ENCODE data around the gene RAP1GDS1. TPM values are rescaled to one million over a fixed set of nuclear protein-coding genes. Genes with fewer than 3 reads are reported as not detected.

RAP1GDS1 gene
- total RNA-seq, 1 experiment from 2014 or later: 141 TPM

DNA sequence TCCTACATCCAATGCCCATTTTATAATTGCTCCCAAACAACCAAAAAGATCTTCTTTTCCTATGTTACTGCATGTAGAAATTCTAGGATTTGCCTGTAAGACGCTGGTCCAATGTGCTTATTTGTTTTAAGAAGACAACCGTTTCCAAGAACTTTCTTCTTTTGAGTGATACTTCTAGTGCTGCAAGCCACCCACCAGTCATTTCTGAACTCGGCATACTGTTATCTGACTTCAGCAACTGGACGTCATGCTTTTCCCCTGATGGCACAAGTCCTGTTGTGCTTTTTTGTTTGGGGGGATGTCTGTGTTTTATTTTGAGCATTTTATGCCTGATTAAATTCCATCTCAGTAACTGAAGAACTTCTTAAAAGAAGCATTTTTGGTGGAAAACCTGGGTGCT is 16.0 kb upstream of the RAP1GDS1 start:
- H3K79me2 ChIP-seq (ENCODE audit: low read length): no peaks in the 10 kb centered on the region
- no peak for DNase-seq
- no peak overlapping the region for H3K4me3 ChIP-seq (ENCODE audit: low read length)
- no peak overlapping the region for H3K27ac ChIP-seq (ENCODE audit: low read length)
- no peak overlapping the region for H2AFZ ChIP-seq (ENCODE audit: low read length)
- no peak overlapping the region for H3K4me2 ChIP-seq (ENCODE audit: low read depth, low read length, poor library complexity, severe bottlenecking)
- no peaks in the 10 kb centered on the region for H4K20me1 ChIP-seq (ENCODE audit: insufficient read depth, low read depth, low read length)
- no peaks in the 10 kb centered on the region for H3K9me2 ChIP-seq (replicated peaks; ENCODE audit: insufficient read depth, low read length)
- H3K27me3 ChIP-seq (ENCODE audit: low read length): no peaks in the 10 kb centered on the region
- no peaks in the 10 kb centered on the region for H3K9me3 ChIP-seq (ENCODE audit: low read length)
- H3K9ac ChIP-seq (ENCODE audit: low read length): no peak overlapping the region
- no peaks in the 10 kb centered on the region for H3K36me3 ChIP-seq (ENCODE audit: insufficient read depth, low read length)
- H3K4me1 ChIP-seq (ENCODE audit: low read length): no peaks in the 10 kb centered on the region

DNA sequence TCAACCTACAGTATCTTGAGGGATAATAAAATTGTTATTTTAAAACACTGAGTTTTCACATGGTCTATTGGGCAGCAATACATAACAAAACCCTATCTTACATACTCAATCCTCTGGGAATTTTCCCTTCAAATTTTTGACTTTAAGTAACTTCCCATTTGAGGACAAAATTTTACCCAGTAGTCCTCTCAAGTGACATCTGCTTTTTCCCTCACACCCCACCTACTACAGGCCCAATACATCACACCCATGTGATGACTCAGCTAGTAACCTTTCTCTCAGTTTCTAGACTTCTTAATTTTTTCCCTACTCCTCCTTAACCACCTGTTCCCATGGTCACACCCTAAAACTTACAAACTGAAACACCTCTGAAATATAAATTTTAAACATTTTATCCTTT is 12.2 kb upstream of the RAP1GDS1 start:
- Histone ChIP-seq H4K20me1 (ENCODE audit: insufficient read depth, low read depth, low read length) (no peaks in the 10 kb centered on the region), H3K9me3 (ENCODE audit: low read length) (no peaks in the 10 kb centered on the region), H3K4me1 (ENCODE audit: low read length) (no peaks in the 10 kb centered on the region), H3K36me3 (ENCODE audit: insufficient read depth, low read length) (no peaks in the 10 kb centered on the region), H3K4me2 (ENCODE audit: low read depth, low read length, poor library complexity, severe bottlenecking) (no peak overlapping the region), H3K4me3 (ENCODE audit: low read length) (no peak overlapping the region), H2AFZ (ENCODE audit: low read length) (no peak overlapping the region), H3K9me2 (replicated peaks; ENCODE audit: insufficient read depth, low read length) (no peaks in the 10 kb centered on the region), H3K79me2 (ENCODE audit: low read length) (no peaks in the 10 kb centered on the region), H3K27me3 (ENCODE audit: low read length) (no peaks in the 10 kb centered on the region), H3K27ac (ENCODE audit: low read length) (no peak overlapping the region), H3K9ac (ENCODE audit: low read length) (no peak overlapping the region)
- no peak for DNase-seq

DNA sequence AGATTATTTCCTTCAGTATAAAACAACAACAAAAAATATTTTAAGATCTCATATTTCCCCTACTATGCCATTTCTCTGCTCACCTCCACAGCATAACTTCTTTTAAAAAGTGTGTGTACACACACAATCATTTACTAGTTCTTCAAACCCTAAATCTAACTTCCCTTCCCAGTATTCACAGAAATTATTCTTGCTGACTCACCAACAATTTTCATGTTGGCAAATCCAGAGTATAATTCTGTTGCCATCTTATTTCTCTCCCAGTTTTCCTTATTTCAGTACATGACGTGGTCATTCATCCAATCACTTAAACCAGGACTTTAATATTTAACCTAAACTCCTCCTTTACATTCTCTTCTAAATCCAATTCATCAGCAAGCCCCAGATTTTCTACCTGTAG is 11.4 kb upstream of the RAP1GDS1 start:
- Histone ChIP-seq H3K9me2 (replicated peaks; ENCODE audit: insufficient read depth, low read length) (no peaks in the 10 kb centered on the region), H3K36me3 (ENCODE audit: insufficient read depth, low read length) (no peaks in the 10 kb centered on the region)
- DNase-seq: no peak

DNA sequence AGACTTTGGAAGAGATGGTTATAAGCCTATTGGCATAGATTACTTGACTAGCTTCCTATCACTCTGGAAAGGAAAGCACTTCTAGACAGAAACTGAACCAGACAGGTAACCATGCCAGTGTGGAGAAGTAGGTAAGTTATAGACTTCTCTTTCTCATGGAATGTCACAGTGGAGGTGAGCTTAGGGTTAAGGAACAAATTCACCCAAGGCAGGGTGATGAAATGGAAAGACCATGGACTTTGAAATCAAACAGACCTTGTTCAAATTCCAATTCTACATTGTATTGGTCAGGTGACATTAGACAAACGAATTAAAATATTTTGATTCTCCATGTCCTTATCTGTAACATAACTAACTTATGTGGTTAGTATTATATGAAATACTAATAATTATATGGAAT is 7.7 kb upstream of the RAP1GDS1 start:
- Histone ChIP-seq H3K79me2 (ENCODE audit: low read length) (no peaks in the 10 kb centered on the region), H3K27me3 (ENCODE audit: low read length) (no peaks in the 10 kb centered on the region), H3K9me3 (ENCODE audit: low read length) (no peaks in the 10 kb centered on the region), H3K4me2 (ENCODE audit: low read depth, low read length, poor library complexity, severe bottlenecking) (no peak overlapping the region), H2AFZ (ENCODE audit: low read length) (no peak overlapping the region), H4K20me1 (ENCODE audit: insufficient read depth, low read depth, low read length) (no peaks in the 10 kb centered on the region), H3K27ac (ENCODE audit: low read length) (no peak overlapping the region), H3K36me3 (ENCODE audit: insufficient read depth, low read length) (no peaks in the 10 kb centered on the region), H3K4me3 (ENCODE audit: low read length) (no peak overlapping the region), H3K9me2 (replicated peaks; ENCODE audit: insufficient read depth, low read length) (no peaks in the 10 kb centered on the region), H3K9ac (ENCODE audit: low read length) (no peak overlapping the region), H3K4me1 (ENCODE audit: low read length) (no peaks in the 10 kb centered on the region)
- no peak for DNase-seq

More for the DNA sequence above, 11.4 kb upstream of the RAP1GDS1 start:
- H3K4me3 ChIP-seq (ENCODE audit: low read length): no peak overlapping the region
- no peaks in the 10 kb centered on the region for H4K20me1 ChIP-seq (ENCODE audit: insufficient read depth, low read depth, low read length)
- no peak overlapping the region for H2AFZ ChIP-seq (ENCODE audit: low read length)
- H3K4me2 ChIP-seq (ENCODE audit: low read depth, low read length, poor library complexity, severe bottlenecking): no peak overlapping the region
- no peaks in the 10 kb centered on the region for H3K4me1 ChIP-seq (ENCODE audit: low read length)
- no peak overlapping the region for H3K27ac ChIP-seq (ENCODE audit: low read length)
- no peaks in the 10 kb centered on the region for H3K79me2 ChIP-seq (ENCODE audit: low read length)
- no peaks in the 10 kb centered on the region for H3K27me3 ChIP-seq (ENCODE audit: low read length)
- no peaks in the 10 kb centered on the region for H3K9me3 ChIP-seq (ENCODE audit: low read length)
- no peak overlapping the region for H3K9ac ChIP-seq (ENCODE audit: low read length)

DNA sequence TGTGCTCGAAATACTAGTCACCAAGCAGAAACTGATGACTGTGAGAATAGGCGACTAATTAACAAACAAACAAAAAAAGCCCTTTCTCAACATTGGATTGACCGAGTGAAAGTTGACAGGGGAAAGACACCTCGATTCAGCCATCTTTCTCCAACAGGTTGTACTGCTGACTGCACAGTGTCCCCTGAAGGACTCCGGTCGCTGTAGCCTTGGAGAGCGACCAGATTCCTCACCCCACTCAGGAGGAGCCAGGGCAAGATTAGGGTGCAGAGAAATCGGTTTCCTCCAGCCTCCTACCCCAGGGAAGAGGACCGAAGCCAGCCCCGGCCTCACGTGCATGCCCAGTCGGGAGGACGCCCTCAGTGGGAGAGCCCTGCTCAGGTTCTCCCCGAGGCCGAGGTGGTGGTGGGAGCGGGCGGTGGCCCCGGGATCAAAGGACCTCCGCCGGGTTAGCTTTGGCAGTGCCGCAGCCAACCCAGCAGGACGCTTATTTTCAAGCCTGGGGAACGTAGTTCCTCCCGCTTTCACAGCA is 1.1 kb upstream of the RAP1GDS1 start:
- Histone ChIP-seq H3K9me2 (replicated peaks; ENCODE audit: insufficient read depth, low read length) (no peaks in the 10 kb centered on the region), H2AFZ (ENCODE audit: low read length) (peak overlapping the region; percentile 95), H3K4me3 (ENCODE audit: low read length) (peak overlapping the region; percentile 90), H3K4me1 (ENCODE audit: low read length) (peaks cover 23% of the 10 kb centered on the region), H3K9me3 (ENCODE audit: low read length) (no peaks in the 10 kb centered on the region), H4K20me1 (ENCODE audit: insufficient read depth, low read depth, low read length) (peaks cover 5% of the 10 kb centered on the region; the same call in 1 of the 2 replicates), H3K79me2 (ENCODE audit: low read length) (peaks cover 55% of the 10 kb centered on the region), H3K9ac (ENCODE audit: low read length) (peak overlapping the region; percentile 87), H3K4me2 (ENCODE audit: low read depth, low read length, poor library complexity, severe bottlenecking) (peak overlapping the region; percentile 93), H3K36me3 (ENCODE audit: insufficient read depth, low read length) (peaks cover 21% of the 10 kb centered on the region; the same call in 1 of the 2 replicates), H3K27ac (ENCODE audit: low read length) (peak overlapping the region; percentile 48; the same call in 1 of the 2 replicates), H3K27me3 (ENCODE audit: low read length) (peaks cover 4% of the 10 kb centered on the region; the same call in 1 of the 2 replicates)
- peak; percentile 63 for DNase-seq

DNA sequence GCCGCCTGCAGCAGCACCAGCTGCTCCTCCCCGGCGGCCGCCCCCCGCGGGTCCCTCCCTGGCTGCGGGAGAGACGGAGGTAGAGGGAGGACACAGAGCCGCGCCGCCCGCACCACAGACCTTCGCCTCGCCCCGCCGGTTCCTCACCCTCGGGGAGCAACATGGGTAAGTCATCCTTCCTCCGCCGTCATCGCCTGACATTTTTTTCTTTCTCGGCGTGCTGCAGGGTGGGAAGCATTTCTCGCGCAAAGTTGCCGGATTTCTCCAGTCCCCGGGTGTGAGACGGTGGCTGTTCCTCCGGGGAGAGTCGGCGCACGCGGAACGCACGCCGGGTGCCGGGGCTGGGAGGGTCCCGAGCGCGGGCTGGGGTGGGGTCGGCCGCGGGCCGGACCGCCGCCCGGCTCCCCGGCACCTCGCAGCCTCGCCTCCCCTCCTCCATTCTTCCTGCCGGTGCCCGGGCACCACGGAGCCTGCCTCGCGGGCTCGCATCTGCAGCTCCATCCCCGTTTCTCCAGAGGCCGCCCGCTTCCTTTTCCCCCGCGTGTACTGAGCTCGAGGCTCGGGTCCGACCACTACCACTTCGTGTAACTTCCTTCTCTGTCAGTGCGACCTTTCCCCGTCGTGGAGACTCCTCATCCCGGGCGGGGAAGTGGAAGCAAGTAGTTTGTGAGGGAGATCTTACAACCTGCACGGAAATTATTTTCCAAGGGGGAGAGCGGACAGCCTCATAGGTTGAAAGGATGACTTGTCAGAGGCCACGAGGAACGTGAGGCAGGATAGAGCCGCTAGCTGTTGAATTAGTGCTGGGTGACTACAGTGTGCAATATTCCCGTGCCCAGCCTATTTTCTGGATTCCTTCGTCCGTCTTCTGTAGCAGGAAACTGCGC is 464 bp downstream of the RAP1GDS1 start:
- Histone ChIP-seq H3K4me2 (ENCODE audit: low read depth, low read length, poor library complexity, severe bottlenecking) (peak overlapping the region; percentile 67), H3K9ac (ENCODE audit: low read length) (peak overlapping the region; percentile 92), H3K27me3 (ENCODE audit: low read length) (peaks cover 4% of the 10 kb centered on the region; the same call in 1 of the 2 replicates), H3K36me3 (ENCODE audit: insufficient read depth, low read length) (peaks cover 22% of the 10 kb centered on the region), H3K4me1 (ENCODE audit: low read length) (peaks cover 23% of the 10 kb centered on the region), H2AFZ (ENCODE audit: low read length) (peak overlapping the region; percentile 70; the same call in 1 of the 2 replicates), H4K20me1 (ENCODE audit: insufficient read depth, low read depth, low read length) (peaks cover 5% of the 10 kb centered on the region; the same call in 1 of the 2 replicates), H3K27ac (ENCODE audit: low read length) (peak overlapping the region; percentile 81), H3K9me2 (replicated peaks; ENCODE audit: insufficient read depth, low read length) (no peaks in the 10 kb centered on the region), H3K4me3 (ENCODE audit: low read length) (peak overlapping the region; percentile 96), H3K79me2 (ENCODE audit: low read length) (peaks cover 71% of the 10 kb centered on the region), H3K9me3 (ENCODE audit: low read length) (no peaks in the 10 kb centered on the region)
- DNase-seq: peak; percentile 75

DNA sequence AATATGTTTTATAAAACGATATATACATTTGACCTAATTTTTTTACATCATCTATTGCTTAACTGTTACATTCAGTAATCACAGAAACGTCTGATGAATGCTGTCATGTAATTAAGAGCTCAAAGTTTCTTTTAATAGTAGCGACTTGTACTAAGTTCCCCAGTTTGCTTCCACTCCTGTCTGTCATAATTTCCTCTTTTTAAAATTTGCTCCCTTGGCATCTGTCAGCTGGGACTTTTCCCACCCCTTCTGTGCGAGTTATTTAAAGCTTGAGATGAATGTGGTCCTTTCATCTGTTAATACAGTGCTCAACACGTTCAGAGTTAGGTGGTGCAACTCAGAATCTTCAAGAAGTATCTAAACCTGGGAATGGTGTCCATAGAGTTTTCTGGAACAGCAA is 1.2 kb downstream of the RAP1GDS1 start:
- H3K4me3 ChIP-seq (ENCODE audit: low read length): peak overlapping the region; percentile 96
- H3K9me3 ChIP-seq (ENCODE audit: low read length): no peaks in the 10 kb centered on the region
- H3K4me1 ChIP-seq (ENCODE audit: low read length): peaks cover 23% of the 10 kb centered on the region
- DNase-seq: peak; percentile 55
- peak overlapping the region; percentile 92 for H3K9ac ChIP-seq (ENCODE audit: low read length)
- H4K20me1 ChIP-seq (ENCODE audit: insufficient read depth, low read depth, low read length): peaks cover 5% of the 10 kb centered on the region; the same call in 1 of the 2 replicates
- no peak overlapping the region for H2AFZ ChIP-seq (ENCODE audit: low read length)
- peak overlapping the region; percentile 81 for H3K27ac ChIP-seq (ENCODE audit: low read length)
- peaks cover 78% of the 10 kb centered on the region for H3K79me2 ChIP-seq (ENCODE audit: low read length)
- peaks cover 30% of the 10 kb centered on the region for H3K36me3 ChIP-seq (ENCODE audit: insufficient read depth, low read length)
- H3K4me2 ChIP-seq (ENCODE audit: low read depth, low read length, poor library complexity, severe bottlenecking): peak overlapping the region; percentile 67
- no peaks in the 10 kb centered on the region for H3K9me2 ChIP-seq (replicated peaks; ENCODE audit: insufficient read depth, low read length)
- H3K27me3 ChIP-seq (ENCODE audit: low read length): peaks cover 4% of the 10 kb centered on the region; the same call in 1 of the 2 replicates

DNA sequence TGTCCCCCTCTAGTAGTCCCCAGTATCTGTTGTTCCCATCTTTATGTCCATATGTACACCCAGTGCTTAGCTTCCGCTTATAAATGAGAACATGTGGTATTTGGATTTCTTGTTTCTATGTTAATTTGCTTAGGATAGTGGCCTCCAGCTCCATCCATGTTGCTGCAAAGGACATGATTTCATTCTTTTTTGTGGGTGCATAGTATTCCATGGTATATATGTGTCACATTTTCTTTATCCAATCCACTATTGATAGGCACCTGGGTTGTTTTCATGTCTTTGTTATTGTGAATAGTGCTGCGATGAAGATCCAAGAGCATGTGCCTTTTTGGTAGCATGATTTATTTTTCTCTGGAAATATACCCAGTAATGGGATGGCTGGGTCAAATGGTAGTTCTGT is 6.3 kb downstream of the RAP1GDS1 start:
- Histone ChIP-seq H3K4me2 (ENCODE audit: low read depth, low read length, poor library complexity, severe bottlenecking) (no peak overlapping the region), H3K4me1 (ENCODE audit: low read length) (peaks cover 9% of the 10 kb centered on the region), H3K9me3 (ENCODE audit: low read length) (0 out of 2 replicates have a peak, but pooled peaks cover 3% of the 10 kb centered on the region), H3K9ac (ENCODE audit: low read length) (no peak overlapping the region), H3K27me3 (ENCODE audit: low read length) (no peaks in the 10 kb centered on the region), H2AFZ (ENCODE audit: low read length) (no peak overlapping the region), H3K9me2 (replicated peaks; ENCODE audit: insufficient read depth, low read length) (no peaks in the 10 kb centered on the region), H3K27ac (ENCODE audit: low read length) (no peak overlapping the region), H3K79me2 (ENCODE audit: low read length) (peaks cover 100% of the 10 kb centered on the region), H3K4me3 (ENCODE audit: low read length) (no peak overlapping the region), H4K20me1 (ENCODE audit: insufficient read depth, low read depth, low read length) (peaks cover 3% of the 10 kb centered on the region; the same call in 1 of the 2 replicates), H3K36me3 (ENCODE audit: insufficient read depth, low read length) (peaks cover 67% of the 10 kb centered on the region)
- DNase-seq: no peak
